GM23248 (cell line): ENCODE results near the gene PML.

Experiments used
- EZH2 ChIP-seq: fragments of 200-600 bp; sonication (generic); IDR thresholded peaks from 2 replicates; pipeline ENCODE4 v1.6.1; 2018; ENCODE audit warnings: antibody characterized with exemption, mild to moderate bottlenecking; ENCODE audit not compliant: insufficient read depth, poor library complexity, severe bottlenecking
- EZH2phosphoT487 ChIP-seq: fragments of 200-600 bp; sonication (generic); IDR thresholded peaks from 2 replicates; pipeline ENCODE4 v1.6.1; 2018; ENCODE audit warnings: antibody characterized with exemption, moderate library complexity, mild to moderate bottlenecking, low read depth; ENCODE audit not compliant: insufficient read depth

- TF ChIP-seq EZH2 (no peak), EZH2phosphoT487 (no peak)
These were observed 43.5 kb upstream of the PML start for GRCh38 chr15:73950831-73951561.
